Measurements from ENCODE around the gene KASH5. TPM values are rescaled to one million over a fixed set of nuclear protein-coding genes. Genes with fewer than 3 reads are reported as not detected.

KASH5 gene
- total and polyA plus RNA-seq, 2 experiments from 2014 or later = 0.44 TPM; not detected in 1

GRCh38 chr19:49347191-49347590 lies 40.9 kb upstream of the KASH5 start:
- H3K4me3 Mint-ChIP-seq = no peak overlapping the region
- H3K4me1 Mint-ChIP-seq = peaks cover 6% of the 10 kb centered on the region; the same call in 2 of the 3 replicates
- Histone ChIP-seq H3K27ac (ENCODE audit: low read depth) (no peak overlapping the region), H3K4me2 (no peak overlapping the region), H3K36me3 (ENCODE audit: insufficient read depth) (peaks cover 62% of the 10 kb centered on the region), H3K4me3 (no peak overlapping the region), H3K27me3 (ENCODE audit: insufficient read depth) (no peaks in the 10 kb centered on the region), H3K79me2 (replicated peaks; ENCODE audit: insufficient read depth) (peaks cover 3% of the 10 kb centered on the region), H2AFZ (no peak overlapping the region), H3K4me1 (ENCODE audit: insufficient read depth) (no peaks in the 10 kb centered on the region), H3F3A (replicated peaks; ENCODE audit: low read depth) (0 out of 2 replicates have a peak, but pooled peaks cover 12% of the 10 kb centered on the region), H4K20me1 (replicated peaks; ENCODE audit: insufficient read depth) (peaks cover 6% of the 10 kb centered on the region; the same call in 1 of the 2 replicates), H3K9me2 (ENCODE audit: insufficient read depth) (no peaks in the 10 kb centered on the region)
- DNase-seq (ENCODE audit: low spot score) (no peak), ATAC-seq (no peak)
- peaks cover 15% of the 10 kb centered on the region for H3K27me3 Mint-ChIP-seq (ENCODE audit: insufficient read depth, low read depth, poor library complexity)
- no peak for TF ChIP-seq EZH2 (IDR thresholded peaks at IDR 0.05; ENCODE audit: low read depth, unreplicated experiment)
- no peak for TF ChIP-seq JUNB (IDR thresholded peaks at IDR 0.05; ENCODE audit: unreplicated experiment)
- TF ChIP-seq CREB1 (CRISPR knock-in tag; IDR thresholded peaks at IDR 0.05; ENCODE audit: low read depth) = no peak
- TF ChIP-seq POLR2AphosphoS5 (IDR thresholded peaks at IDR 0.05; ENCODE audit: low read depth) = no peak
- no peak for TF ChIP-seq CTCF (conservative IDR thresholded peaks at IDR 0.05; ENCODE audit: low read depth in 2 of 2)
- H3K36me3 Mint-ChIP-seq (ENCODE audit: low read depth) = peaks cover 99% of the 10 kb centered on the region
- peaks cover 3% of the 10 kb centered on the region; the same call in 1 of the 3 replicates for H3K9me3 Mint-ChIP-seq
- H3K27ac Mint-ChIP-seq = no peak overlapping the region

GRCh38 chr19:49347835-49348234 lies 40.2 kb upstream of the KASH5 start:
- peaks cover 6% of the 10 kb centered on the region; the same call in 1 of the 2 replicates for H4K20me1 ChIP-seq (replicated peaks; ENCODE audit: insufficient read depth)
- H3K4me3 ChIP-seq = no peak overlapping the region
- H3K4me1 Mint-ChIP-seq = peaks cover 6% of the 10 kb centered on the region; the same call in 2 of the 3 replicates
- H3K4me2 ChIP-seq = no peak overlapping the region
- peaks cover 3% of the 10 kb centered on the region for H3K79me2 ChIP-seq (replicated peaks; ENCODE audit: insufficient read depth)
- H3K27me3 Mint-ChIP-seq (ENCODE audit: insufficient read depth, low read depth, poor library complexity) = peaks cover 15% of the 10 kb centered on the region
- H3K4me1 ChIP-seq (ENCODE audit: insufficient read depth) = no peaks in the 10 kb centered on the region
- peaks cover 62% of the 10 kb centered on the region for H3K36me3 ChIP-seq (ENCODE audit: insufficient read depth)
- DNase-seq (ENCODE audit: low spot score) (peak; percentile 85), ATAC-seq (peak; percentile 93)
- H3K27me3 ChIP-seq (ENCODE audit: insufficient read depth) = no peaks in the 10 kb centered on the region
- H3K27ac ChIP-seq (ENCODE audit: low read depth) = no peak overlapping the region
- H2AFZ ChIP-seq = no peak overlapping the region
- H3K9me2 ChIP-seq (ENCODE audit: insufficient read depth) = no peaks in the 10 kb centered on the region
- H3K9me3 Mint-ChIP-seq = peaks cover 3% of the 10 kb centered on the region; the same call in 1 of the 3 replicates
- H3K36me3 Mint-ChIP-seq (ENCODE audit: low read depth) = peaks cover 97% of the 10 kb centered on the region
- no peak overlapping the region; the same call in 2 of the 3 replicates for H3K4me3 Mint-ChIP-seq
- H3K27ac Mint-ChIP-seq = peak overlapping the region; percentile 53; the same call in 1 of the 2 replicates
- TF ChIP-seq ETS1 (IDR thresholded peaks at IDR 0.05) = peak; percentile 44
- peak; percentile 38 to 50; a peak in 3 of 4 replicates for TF ChIP-seq CTCF (conservative IDR thresholded peaks at IDR 0.05; ENCODE audit: low read depth in 2 of 2)
- TF ChIP-seq EZH2phosphoT487 (IDR thresholded peaks at IDR 0.05; ENCODE audit: unreplicated experiment) = no peak
- 0 out of 2 replicates have a peak, but pooled peaks have one; percentile 35 for TF ChIP-seq CREB1 (CRISPR knock-in tag; IDR thresholded peaks at IDR 0.05; ENCODE audit: low read depth)
- TF ChIP-seq EZH2 (IDR thresholded peaks at IDR 0.05; ENCODE audit: low read depth, unreplicated experiment) = no peak
- H3F3A ChIP-seq (replicated peaks; ENCODE audit: low read depth) = 0 out of 2 replicates have a peak, but pooled peaks cover 12% of the 10 kb centered on the region

All from GM23338 (cell line).